Ectodermal cell (in vitro differentiated cells): ENCODE data around the gene HOXB6.

Experiments
- H3K27ac ChIP-seq: 2 replicates; pipeline ENCODE4 v1.7.0; 2013; ENCODE audit warnings: mild to moderate bottlenecking, low read depth, low read length; ENCODE audit not compliant: insufficient read depth, poor library complexity, severe bottlenecking
- H3K27me3 ChIP-seq: 2 replicates; pipeline ENCODE4 v1.7.0; 2013; ENCODE audit warnings: mild to moderate bottlenecking, low read length; ENCODE audit not compliant: insufficient read depth, control insufficient read depth, poor library complexity, severe bottlenecking
- H3K36me3 ChIP-seq: one replicate; pipeline ENCODE4 v1.7.0; 2013; ENCODE audit warnings: low read length; ENCODE audit not compliant: control insufficient read depth, insufficient read depth
- H3K4me1 ChIP-seq: one replicate; pipeline ENCODE4 v1.7.0; 2013; ENCODE audit warnings: low read length; ENCODE audit not compliant: control insufficient read depth, insufficient read depth
- H3K4me3 ChIP-seq: 2 replicates; pipeline ENCODE4 v1.7.0; 2013; ENCODE audit warnings: low read depth, low read length, control low read depth; ENCODE audit not compliant: insufficient read depth
- H3K9me3 ChIP-seq: 2 replicates; pipeline ENCODE4 v1.7.0; 2013; ENCODE audit warnings: mild to moderate bottlenecking, low read length, moderate library complexity; ENCODE audit not compliant: control insufficient read depth
- WGBS, 2 experiments: methylation state at CpG; one replicate each; pipeline ENCODE4 v1.1.7; 2013; ENCODE audit warnings: missing lambda C conversion rate in 2 of 2; 5-methylcytosine and 5-hydroxymethylcytosine counted together

Gene HOXB6

GRCh38 chr17:48555258-48556228, 49.2 kb downstream of the HOXB6 start:
- H3K4me3 ChIP-seq = no peak overlapping the region
- no peaks in the 10 kb centered on the region for H3K36me3 ChIP-seq
- no peak overlapping the region for H3K27ac ChIP-seq
- no peaks in the 10 kb centered on the region for H3K4me1 ChIP-seq
- H3K9me3 ChIP-seq = no peaks in the 10 kb centered on the region
- 2% methylated on average over 36 of the region's 36 CpGs for WGBS, 2 experiments
- peaks cover 100% of the 10 kb centered on the region for H3K27me3 ChIP-seq

- WGBS, 2 experiments = 2 to 3% methylated on average over 44 of the region's 44 CpGs
- H3K36me3 ChIP-seq = no peaks in the 10 kb centered on the region
- H3K9me3 ChIP-seq = no peaks in the 10 kb centered on the region
- H3K4me3 ChIP-seq = no peak overlapping the region
- no peaks in the 10 kb centered on the region for H3K4me1 ChIP-seq
- H3K27ac ChIP-seq = no peak overlapping the region
- peaks cover 100% of the 10 kb centered on the region for H3K27me3 ChIP-seq
Measured at GRCh38 chr17:48554412-48555257, 50.2 kb downstream of the HOXB6 start.

DNA sequence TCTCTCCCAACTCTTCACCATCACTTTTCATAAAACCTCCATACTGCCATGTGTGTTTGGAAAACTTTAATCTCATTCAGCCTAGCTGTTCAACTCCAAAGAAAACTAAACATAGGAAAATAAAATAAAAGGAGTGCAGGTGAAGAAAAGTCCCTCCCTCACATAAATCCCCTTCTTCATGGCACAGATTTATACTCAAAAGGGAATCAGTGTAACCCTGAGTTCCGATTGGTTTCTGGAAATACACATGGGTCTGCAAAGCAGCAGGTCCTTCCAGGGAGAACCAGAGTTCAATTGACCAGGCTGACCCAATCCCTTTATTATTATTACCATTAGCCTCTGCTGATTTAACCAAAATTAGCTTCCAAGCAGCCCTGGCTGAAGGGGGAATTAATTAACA, 51.0 kb downstream of the HOXB6 start:
- H3K27me3 ChIP-seq = peaks cover 100% of the 10 kb centered on the region
- no peak overlapping the region for H3K4me3 ChIP-seq
- H3K27ac ChIP-seq = no peak overlapping the region

GRCh38 chr17:48553190-48553547, 51.6 kb downstream of the HOXB6 start:
- H3K27me3 ChIP-seq = peaks cover 100% of the 10 kb centered on the region
- peak overlapping the region; percentile 18 for H3K27ac ChIP-seq
- 8 to 19% methylated on average over 5 of the region's 5 CpGs for WGBS, 2 experiments
- H3K4me3 ChIP-seq = no peak overlapping the region
- H3K36me3 ChIP-seq = no peaks in the 10 kb centered on the region
- no peaks in the 10 kb centered on the region for H3K9me3 ChIP-seq
- H3K4me1 ChIP-seq = no peaks in the 10 kb centered on the region

More for the DNA sequence above, 51.0 kb downstream of the HOXB6 start:
- WGBS, 2 experiments = 25 to 28% methylated on average over 1 of the region's 1 CpG
- no peaks in the 10 kb centered on the region for H3K4me1 ChIP-seq
- no peaks in the 10 kb centered on the region for H3K9me3 ChIP-seq
- no peaks in the 10 kb centered on the region for H3K36me3 ChIP-seq

GRCh38 chr17:48552466-48553189, 52.2 kb downstream of the HOXB6 start:
- no peaks in the 10 kb centered on the region for H3K9me3 ChIP-seq
- H3K27me3 ChIP-seq = peaks cover 100% of the 10 kb centered on the region
- no peaks in the 10 kb centered on the region for H3K4me1 ChIP-seq
- WGBS, 2 experiments = 1% methylated on average over 6 of the region's 11 CpGs
- no peak overlapping the region for H3K4me3 ChIP-seq
- no peaks in the 10 kb centered on the region for H3K36me3 ChIP-seq
- H3K27ac ChIP-seq = peak overlapping the region; percentile 18

GRCh38 chr17:48551596-48552465, 53.0 kb downstream of the HOXB6 start:
- no peaks in the 10 kb centered on the region for H3K4me1 ChIP-seq
- peaks cover 100% of the 10 kb centered on the region for H3K27me3 ChIP-seq
- WGBS, 2 experiments = 4 to 7% methylated on average over 47 of the region's 47 CpGs

GRCh38 chr17:48551214-48551555, 53.6 kb downstream of the HOXB6 start:
- 6 to 10% methylated on average over 17 to 19 of the region's 19 CpGs for WGBS, 2 experiments
- no peak overlapping the region for H3K4me3 ChIP-seq
- H3K27me3 ChIP-seq = peaks cover 100% of the 10 kb centered on the region
- no peaks in the 10 kb centered on the region for H3K9me3 ChIP-seq
- H3K36me3 ChIP-seq = no peaks in the 10 kb centered on the region
- peaks cover 5% of the 10 kb centered on the region for H3K4me1 ChIP-seq
- H3K27ac ChIP-seq = no peak overlapping the region

More at GRCh38 chr17:48551596-48552465, 53.0 kb downstream of the HOXB6 start:
- no peaks in the 10 kb centered on the region for H3K36me3 ChIP-seq
- no peak overlapping the region for H3K4me3 ChIP-seq
- H3K27ac ChIP-seq = no peak overlapping the region
- no peaks in the 10 kb centered on the region for H3K9me3 ChIP-seq

DNA sequence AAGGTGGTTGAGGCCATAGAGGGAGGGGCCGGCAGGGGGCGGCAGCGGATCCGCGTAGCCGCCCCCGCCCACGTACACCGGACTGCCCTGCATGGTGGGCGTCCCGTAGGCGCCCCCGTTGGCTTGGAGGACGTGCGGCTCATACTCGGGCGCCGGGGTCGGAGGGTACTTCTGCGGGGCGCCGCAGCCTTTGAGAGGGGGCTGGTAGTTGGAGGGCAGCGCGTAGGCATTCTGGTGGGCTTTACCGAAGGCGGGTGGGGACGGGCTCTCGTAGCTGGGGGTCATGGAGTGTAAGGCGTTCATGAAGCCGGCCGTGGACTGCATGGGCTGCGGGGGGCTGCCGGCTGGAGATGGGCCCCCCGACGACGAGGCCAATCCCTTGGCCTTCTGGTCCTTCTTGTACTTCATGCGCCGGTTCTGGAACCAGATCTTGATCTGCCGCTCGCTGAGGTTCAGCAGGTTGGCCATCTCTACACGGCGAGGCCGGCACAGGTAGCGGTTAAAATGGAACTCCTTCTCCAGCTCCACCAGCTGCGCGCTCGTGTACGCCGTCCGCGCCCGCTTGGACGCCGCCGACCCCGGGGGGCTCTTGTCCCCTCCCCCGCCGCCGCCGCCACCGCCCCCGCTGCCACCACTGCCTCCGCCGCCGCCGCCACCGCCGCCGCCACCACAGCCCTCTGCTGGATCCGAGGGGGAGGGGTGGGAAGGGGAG, 54.1 kb downstream of the HOXB6 start:
- Histone ChIP-seq H3K4me3 (peak overlapping the region; percentile 14), H3K4me1 (peaks cover 7% of the 10 kb centered on the region), H3K27me3 (peaks cover 100% of the 10 kb centered on the region), H3K9me3 (no peaks in the 10 kb centered on the region), H3K36me3 (no peaks in the 10 kb centered on the region), H3K27ac (no peak overlapping the region)
- 2 to 3% methylated on average over 70 of the region's 70 CpGs for WGBS, 2 experiments
